Measurements from ENCODE around the gene CLMP.

The CLMP gene

GRCh38 chr11:123230346-123230745, 35.3 kb upstream of the CLMP start:
- no peak for DNase-seq (ENCODE audit: low read depth)
- no peak for TF ChIP-seq CTCF (IDR thresholded peaks at IDR 0.05; ENCODE audit: low read length, missing control alignments)
- no peak overlapping the region for H3K4me3 ChIP-seq (replicated peaks; ENCODE audit: low read depth, low read length)

- no peak for TF ChIP-seq CTCF (IDR thresholded peaks at IDR 0.05; ENCODE audit: low read length, missing control alignments)
- no peak overlapping the region for H3K4me3 ChIP-seq (replicated peaks; ENCODE audit: low read depth, low read length)
- DNase-seq (ENCODE audit: low read depth), result no peak
Measured at GRCh38 chr11:123228496-123229163, 33.6 kb upstream of the CLMP start.

- no peak overlapping the region for H3K4me3 ChIP-seq (replicated peaks; ENCODE audit: low read depth, low read length)
- TF ChIP-seq CTCF (IDR thresholded peaks at IDR 0.05; ENCODE audit: low read length, missing control alignments), result no peak
- no peak for DNase-seq (ENCODE audit: low read depth)
Measured at GRCh38 chr11:123227763-123228495, 32.9 kb upstream of the CLMP start.

GRCh38 chr11:123221584-123221983, 26.5 kb upstream of the CLMP start:
- DNase-seq (ENCODE audit: low read depth), result no peak
- no peak overlapping the region for H3K4me3 ChIP-seq (replicated peaks; ENCODE audit: low read depth, low read length)
- TF ChIP-seq CTCF (IDR thresholded peaks at IDR 0.05; ENCODE audit: low read length, missing control alignments), result no peak

- DNase-seq (ENCODE audit: low read depth), result peak; percentile 36
- no peak overlapping the region for H3K4me3 ChIP-seq (replicated peaks; ENCODE audit: low read depth, low read length)
- TF ChIP-seq CTCF (IDR thresholded peaks at IDR 0.05; ENCODE audit: low read length, missing control alignments), result no peak
Measured at GRCh38 chr11:123221096-123221561, 26.1 kb upstream of the CLMP start.

- no peak overlapping the region for H3K4me3 ChIP-seq (replicated peaks; ENCODE audit: low read depth, low read length)
- no peak for TF ChIP-seq CTCF (IDR thresholded peaks at IDR 0.05; ENCODE audit: low read length, missing control alignments)
- no peak for DNase-seq (ENCODE audit: low read depth)
Measured at GRCh38 chr11:123219066-123219690, 24.1 kb upstream of the CLMP start.

Data from fibroblast of pulmonary artery (primary cell).